SHP77 (cell line): Measurements from ENCODE around the gene EXTL1.
A peak's percentile ranks its signal among the peaks of the same experiment; 100 is the strongest.

Source experiments
- DNase-seq, 2 experiments: peaks; one replicate each; lab custom pipeline; 2025; lab: John Stamatoyannopoulos, UW

EXTL1 gene

DNA sequence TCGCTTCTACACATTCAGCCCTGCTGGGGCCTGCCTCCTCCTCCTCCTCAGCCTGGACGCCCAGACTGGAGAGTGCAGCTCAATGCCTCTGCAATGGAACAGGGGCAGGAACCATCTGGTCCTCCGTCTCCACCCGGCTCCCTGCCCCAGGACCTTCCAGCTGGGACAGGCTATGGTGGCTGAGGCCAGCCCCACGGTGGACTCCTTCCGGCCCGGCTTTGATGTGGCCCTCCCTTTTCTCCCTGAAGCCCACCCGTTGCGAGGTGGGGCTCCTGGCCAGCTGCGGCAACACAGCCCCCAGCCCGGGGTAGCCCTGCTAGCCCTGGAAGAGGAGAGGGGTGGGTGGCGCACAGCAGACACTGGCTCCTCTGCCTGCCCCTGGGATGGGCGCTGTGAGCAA lies 1.4 kb downstream of the EXTL1 start:
- no peak for DNase-seq

DNA sequence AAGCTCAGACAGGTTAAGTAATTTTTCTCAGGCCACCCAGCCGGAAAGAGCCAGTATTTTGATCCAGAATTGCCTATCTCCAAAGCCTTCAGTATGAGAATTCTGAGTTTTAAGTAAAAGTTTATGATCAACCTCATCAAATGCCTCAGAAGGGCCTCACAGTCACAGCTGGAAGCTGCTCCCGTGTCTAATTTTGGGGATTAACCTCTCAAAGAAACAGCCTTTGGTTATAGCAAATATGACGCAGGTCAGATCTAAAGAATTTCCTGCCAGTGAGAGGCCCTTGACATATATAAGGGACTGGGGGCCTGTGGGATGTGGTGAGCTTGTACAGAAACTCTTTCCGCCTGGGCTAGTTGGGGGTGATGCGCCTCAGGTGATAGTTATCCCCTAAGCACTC lies 2.3 kb downstream of the EXTL1 start:
- DNase-seq: no peak

DNA sequence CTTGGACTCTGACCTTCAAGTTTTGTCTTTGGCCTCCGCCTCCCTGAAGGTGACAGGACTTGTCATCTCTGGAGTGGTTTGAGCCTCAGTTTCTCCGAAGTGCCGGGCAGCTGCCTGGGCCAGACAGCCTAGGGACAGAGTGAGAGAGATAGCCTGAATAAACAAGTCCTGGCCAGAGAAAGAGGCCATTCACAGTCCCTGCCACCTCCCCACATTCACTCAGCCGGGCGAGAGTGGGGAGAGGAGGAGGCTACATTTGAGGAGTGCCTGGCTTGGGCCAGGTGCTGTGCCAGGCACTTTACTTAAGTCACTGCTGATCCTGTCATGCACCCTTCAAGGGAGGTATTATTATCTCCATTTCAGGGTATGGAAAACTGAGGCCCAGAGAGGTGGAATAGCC lies 3.5 kb downstream of the EXTL1 start:
- no peak for DNase-seq

DNA sequence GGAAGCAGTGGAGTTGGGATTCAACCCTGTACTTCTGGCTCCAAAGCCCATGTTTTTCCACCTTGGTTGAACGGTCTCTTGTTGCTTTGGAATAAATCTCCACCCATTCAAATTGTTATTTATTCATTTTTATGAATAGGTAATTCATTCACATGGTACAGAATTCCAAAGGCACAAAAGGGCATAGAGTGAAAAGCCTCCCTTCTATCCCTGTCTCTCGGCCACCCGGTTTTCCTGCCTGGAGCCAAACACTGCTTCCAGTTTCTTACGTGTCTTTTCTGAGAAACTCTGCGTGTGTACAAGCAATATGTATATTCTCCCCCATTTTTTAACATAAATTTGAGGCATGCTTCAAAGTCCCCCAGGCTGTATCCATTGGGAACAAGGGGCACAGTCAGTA lies 3.9 kb downstream of the EXTL1 start:
- no peak for DNase-seq

DNA sequence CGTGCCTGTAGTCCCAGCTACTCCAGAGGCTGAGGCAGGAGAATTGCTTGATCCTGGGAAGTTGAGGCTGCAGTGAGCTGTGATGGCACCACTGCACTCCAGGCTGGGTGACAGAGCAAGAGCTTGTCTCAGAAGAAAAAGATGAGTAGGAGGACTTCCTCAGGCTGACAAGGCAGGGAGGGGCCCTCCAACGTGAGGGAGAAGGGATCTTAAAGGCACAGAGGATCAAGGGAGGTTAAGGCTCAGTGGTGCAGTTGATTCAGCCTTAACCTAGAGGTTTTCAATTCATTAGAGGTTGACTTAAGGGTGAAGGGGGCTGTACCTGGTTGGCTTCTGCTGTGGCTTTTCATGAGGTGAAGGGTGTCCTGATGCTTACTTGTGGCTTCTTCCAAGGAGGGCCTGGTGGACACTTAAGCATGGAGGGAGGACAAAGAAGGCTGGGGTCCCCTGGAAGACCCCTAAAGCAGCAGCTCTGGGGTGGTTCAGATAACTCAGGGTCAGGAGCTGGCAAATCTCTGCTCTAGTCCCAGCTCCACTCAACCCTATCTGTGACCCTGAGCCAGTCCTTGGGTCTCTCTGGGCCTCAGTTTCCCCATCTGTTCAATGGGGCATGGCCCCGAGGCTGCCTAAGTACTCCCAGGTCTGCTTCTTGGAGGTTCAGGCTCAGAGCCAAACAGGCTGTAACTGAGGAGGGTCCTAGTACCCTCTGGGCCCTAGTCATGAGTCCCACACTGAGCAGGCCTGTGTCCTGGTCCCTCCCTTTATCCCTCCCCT lies 6.3 kb downstream of the EXTL1 start:
- no peak for DNase-seq

DNA sequence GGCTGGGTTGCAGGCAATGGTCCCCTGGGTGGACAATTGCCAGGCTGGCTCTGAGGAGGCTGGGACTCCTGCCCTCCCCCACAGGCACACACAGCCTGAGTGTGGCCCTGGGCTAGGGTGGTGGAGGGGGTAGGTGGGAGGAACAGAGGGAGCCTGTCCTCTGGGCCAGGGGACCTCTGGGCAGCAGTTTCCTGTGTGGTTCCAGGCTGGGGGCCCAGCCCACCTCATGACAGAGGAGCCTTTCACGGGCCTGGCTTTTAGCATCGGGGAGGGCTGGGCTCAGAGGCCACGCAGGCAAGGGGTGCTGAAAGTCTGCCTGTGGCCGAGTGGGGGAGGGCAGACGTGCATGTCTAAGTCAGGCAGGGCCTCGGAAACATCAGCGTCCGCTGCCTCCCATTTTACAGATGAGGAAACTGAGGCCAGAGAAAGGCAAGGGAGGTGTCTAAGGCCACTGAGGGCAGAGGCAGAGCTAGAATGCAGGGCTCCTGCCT lies 7.0 kb downstream of the EXTL1 start:
- DNase-seq: no peak

DNA sequence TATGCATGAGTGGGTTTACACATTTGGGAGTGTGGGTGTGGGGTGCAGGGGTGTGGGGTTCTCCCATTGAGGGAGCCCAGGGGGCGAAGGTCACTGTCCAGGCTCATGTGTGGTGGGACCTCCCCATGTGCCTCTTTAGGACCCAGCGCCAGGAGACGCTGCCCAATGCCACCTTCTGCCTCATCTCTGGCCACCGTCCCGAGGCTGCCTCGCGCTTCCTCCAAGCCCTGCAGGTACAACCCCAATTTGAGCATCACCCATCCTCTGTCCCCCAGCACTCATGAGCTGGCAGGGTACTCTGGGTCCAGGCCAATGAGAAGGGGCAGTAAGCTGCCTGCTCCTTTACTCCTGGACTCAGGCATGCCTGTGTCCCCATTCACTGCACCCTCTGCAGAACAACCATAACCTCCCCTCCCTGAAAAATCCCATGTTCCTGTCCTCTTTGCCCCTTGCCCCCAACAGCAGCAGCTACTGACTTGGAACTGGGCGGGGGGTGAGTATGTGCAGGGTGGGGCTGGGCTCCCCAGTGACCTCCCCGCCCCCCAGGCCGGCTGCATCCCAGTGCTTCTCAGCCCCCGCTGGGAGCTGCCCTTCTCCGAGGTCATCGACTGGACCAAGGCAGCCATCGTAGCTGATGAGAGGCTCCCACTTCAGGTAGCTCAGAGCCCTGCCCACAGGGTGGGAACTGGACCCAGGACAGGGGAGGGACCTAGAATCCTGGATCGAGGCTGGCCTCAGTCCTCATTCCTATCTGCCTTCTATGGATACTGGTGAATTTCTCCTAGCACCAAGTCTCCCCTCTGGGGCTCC lies 7.7 kb downstream of the EXTL1 start:
- DNase-seq: no peak

DNA sequence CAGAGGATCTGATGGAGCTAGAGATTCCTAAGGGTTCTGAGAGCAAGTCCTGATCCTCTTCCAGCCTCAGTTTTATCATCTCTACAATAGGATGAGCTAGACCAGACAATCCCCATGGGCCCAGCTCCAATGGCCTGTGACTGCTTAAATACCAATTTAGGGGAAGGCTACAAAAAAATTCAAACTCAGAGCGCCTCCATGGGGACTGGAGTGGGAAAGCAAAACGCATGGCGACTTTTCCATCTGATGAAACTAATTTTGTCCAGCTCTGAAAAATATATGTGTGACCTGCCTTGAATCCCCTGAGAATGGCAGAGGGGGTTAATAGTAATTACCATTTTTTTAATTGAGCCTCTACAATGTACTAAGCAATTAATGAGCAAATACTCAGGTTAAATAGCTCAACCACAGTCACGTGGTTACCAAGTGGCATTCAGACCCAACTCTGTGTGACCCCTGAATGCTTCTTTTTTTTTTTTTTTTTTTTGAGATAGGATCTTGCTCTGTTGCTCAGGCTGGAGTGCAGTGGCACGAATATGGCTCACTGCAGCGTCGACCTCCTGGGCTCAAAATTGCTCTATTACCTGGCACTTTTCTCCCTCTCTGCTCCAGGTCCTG lies 8.4 kb downstream of the EXTL1 start:
- no peak for DNase-seq

DNA sequence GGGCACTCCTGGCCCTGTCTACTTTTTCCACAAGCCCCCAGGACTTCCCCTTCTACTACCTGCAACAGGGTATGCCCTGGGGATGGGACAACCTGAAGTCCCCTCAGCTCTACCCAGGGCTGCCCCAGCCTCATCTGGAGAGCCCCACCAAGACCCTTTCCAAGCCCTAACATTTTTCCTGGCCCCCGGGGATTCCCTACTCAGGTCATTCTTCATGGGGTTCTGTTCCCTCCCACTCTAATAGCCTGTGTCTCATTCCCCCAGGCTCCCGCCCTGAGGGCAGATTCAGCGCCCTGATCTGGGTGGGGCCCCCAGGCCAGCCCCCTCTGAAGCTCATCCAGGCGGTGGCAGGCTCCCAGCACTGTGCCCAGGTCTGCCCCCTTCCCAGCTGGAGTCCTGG lies 9.6 kb downstream of the EXTL1 start:
- no peak for DNase-seq

DNA sequence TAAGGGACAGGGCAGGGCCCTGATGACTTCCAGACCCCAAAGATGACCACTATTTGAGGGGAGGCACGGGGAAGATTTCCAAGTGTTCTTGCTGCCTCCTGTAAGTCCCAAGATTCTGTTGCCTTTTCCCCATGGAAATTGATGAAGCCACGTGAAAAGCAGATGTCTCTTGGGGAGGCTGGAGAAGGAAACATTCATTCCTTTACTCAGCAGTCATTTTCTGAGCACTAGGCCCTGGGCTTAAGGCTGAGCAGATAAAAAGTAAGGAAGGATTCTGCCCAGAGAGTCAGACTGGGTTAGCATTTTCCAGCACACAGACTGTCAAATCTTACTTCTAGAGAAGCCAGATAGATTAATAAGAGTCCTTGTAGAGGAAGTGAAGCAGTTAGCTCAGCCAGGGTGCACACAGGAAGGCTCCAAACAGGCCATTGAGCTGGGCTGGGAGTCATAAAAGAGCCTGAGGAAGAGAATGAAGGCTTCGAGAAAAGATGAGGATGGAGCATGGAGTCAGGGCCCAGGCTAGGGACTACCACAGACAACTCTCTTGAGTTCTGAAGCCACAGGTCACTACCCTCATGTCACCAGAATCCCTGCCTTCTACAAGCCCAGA lies 10.1 kb downstream of the EXTL1 start:
- no peak for DNase-seq

DNA sequence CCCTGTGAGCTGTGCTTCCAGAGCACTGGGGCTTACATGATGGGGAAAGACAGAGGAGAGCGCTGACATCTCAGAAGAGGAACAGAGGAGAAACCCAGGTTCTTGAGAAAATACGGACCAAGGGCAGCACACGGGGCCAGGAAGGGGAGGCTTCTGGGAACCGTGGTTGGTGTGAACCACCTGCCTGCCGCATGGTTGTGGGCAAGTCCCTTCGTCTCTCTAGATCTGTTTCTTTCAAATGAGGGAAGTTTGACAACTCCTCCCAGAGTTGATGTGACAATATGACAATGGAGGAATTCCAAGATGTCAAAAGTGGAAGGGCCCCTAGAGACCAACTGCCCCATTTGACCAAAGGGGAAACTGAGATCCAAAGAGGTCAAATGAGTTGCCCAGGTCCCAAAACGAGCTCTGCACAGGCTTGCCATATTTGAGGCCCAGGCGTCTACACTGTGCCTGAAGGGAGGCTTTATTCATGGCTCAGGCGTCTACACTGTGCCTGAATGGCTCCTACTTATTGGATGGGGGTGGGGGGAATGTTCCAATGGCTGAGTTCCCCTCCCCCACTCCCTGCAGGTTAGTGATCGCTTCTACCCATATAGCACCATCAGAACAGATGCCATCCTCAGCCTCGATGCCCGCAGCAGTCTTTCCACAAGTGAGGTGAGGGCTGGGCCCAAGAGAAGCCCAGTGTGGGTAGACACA lies 11.2 kb downstream of the EXTL1 start:
- DNase-seq: no peak

DNA sequence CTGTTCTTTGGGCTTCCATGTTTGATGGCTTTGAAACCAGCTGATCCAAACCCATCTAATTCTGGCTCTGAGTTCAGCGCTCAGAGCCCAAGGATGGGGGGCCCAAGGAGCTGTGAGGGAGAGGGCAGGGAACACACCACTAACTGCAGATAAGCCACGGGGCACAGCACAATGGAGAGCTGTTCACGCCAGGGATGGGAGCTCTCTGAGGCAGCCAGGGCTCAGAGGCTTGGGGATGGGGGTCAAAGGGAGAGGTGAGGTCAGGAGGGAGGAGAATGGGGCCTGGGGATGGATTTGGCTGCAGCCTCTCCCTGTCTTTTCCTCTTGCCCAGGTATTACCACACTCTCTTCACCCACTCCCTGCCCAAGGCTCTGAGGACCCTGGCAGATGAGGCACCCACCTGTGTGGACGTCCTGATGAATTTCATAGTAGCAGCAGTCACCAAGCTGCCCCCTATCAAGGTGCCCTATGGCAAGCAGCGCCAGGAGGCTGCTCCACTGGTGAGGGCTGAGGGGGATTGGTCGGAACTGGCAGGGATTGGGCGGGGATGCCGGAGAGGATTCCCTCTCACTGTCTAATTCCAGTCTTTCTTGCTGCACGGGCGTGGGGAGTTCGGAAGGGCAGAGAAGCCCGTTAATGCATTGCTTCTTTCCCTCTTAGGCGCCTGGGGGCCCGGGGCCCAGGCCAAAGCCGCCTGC lies 13.1 kb downstream of the EXTL1 start:
- no peak for DNase-seq

DNA sequence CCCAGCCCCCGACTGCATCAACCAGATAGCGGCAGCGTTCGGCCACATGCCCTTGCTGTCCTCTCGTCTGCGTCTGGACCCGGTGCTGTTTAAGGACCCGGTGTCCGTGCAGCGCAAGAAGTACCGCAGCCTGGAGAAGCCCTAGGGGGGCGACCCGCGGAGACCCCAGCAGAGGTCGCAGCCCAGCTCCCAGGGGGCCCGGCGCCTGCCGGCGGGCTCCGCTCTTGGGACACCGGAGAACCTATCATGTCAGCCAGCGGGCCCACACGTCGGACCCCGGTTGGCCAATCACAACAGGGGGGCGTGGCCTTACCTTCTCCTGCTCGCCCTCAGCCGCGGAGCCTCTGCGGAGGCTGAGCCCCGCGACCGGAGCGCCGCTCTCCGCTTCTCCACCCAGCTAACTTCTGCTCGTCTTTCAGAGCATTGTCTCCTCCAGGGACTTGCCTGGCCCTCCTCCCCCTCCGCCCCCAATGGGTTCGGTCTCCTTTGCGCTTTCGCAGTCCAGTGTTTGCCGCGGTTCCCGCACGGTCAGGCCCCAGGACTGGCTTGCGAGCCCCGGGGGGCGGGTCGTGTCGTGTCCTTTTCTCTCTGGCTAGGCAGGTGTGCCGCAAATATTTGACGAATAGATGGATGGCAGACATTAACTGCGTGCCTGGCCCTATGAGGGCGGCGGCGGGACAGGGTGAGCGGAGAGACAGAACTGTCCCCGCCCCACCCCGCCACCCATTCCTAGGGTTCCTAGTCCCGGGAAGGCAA lies 13.8 kb downstream of the EXTL1 start:
- peak; percentile 87 to 93 for DNase-seq

DNA sequence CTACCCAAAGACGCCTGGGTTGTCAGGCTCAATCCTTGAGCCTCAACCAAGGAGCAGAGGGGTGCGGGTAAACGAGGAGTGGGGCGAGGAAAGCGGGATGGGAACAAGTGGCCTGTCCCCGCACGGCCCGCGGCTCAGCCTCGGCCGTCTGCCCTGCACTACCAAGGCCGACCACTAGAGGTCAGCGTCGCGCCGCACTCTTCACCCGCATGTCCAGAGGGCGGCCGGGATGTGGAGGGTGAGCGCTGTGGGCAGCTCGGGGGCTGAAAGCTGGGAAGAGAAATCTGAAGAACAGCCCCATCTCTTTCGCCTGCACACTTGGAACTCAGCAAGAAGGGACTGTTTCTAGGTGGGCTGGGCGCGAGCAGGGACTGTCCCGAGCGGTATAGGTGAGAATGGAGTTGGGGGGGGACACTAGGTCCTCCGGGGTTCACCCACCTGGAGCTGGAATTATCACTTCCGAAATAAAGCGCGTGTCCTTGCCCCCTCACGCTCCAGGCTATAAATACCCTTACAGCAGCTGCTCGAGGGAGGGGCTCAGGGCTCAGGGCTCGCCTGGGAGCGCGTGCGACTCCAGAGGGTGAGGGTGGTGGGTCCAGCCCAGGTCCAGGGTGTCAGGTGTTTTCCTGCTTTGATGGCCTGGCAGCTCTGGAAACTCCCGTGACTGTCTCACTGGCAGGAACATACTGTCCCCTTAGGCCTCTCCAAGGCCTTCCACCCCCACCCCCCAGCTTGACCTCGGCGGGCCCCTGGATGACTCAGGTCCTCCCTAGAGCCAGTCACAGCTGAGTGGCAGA lies 14.6 kb downstream of the EXTL1 start:
- peak; percentile 40 to 67 for DNase-seq

DNA sequence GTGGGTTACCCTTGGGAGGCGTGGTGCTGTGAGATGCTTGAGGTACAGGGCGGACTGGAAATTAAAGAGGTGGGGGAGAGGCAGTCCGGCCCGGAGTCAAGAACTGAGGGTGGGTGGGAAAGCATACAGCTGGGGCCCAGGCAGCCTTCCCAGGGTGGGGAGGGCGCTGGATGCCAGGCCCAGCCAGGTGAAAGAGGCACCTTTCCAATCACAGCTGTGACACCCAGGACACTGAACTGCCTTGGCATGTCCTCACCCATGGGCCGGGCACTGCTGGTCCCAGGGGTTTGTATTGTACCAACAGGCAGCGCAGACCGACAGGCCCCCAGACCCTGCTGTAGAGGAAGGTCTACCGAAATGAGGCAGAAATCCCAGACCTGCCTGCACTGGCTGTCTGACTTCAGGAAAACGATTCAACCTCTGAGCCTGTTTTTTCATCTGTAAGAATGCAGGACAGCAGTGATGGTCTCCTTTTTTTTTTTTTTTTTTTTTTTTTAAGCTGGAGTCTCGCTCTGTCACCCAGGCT lies 15.2 kb downstream of the EXTL1 start:
- DNase-seq: no peak

DNA sequence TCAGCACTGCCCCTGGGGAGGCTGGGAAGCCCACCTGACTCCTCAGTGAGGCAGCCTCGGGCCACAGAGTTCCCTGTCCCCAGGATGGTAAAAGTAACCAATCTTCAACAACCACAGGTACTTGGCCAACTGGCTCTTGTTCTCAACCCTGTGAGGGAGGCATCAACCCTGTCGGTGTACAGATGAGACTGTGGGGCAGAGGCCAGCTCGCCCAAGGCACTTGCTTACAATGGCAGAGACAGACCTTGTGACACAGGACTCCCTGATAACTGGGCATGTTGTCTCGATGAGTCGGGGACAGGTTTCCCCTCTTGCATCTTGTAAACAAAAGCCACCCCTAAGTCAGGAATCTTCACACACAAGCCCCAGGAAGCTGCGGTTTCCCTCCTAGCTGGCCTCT lies 16.3 kb downstream of the EXTL1 start:
- no peak for DNase-seq

DNA sequence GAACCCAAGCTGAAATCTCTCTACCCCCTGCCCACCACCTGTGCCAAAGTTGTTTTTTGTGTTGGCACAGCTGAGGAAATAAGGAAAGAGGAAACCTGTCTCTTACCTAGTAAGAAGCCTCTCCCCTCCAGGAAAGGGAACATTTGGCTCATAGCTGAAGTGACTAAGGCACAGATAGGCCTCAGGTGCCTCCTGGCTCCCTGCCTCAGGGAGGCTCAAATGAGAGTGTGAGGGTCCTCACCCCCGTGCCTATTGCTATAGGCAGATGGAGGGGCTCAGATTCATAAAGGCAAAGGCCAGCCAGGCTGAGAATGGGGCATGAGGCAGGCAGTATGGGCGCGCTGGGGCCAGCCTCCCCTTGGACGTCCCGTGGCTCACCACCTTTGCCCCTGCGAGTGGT lies 16.9 kb downstream of the EXTL1 start:
- DNase-seq: no peak

DNA sequence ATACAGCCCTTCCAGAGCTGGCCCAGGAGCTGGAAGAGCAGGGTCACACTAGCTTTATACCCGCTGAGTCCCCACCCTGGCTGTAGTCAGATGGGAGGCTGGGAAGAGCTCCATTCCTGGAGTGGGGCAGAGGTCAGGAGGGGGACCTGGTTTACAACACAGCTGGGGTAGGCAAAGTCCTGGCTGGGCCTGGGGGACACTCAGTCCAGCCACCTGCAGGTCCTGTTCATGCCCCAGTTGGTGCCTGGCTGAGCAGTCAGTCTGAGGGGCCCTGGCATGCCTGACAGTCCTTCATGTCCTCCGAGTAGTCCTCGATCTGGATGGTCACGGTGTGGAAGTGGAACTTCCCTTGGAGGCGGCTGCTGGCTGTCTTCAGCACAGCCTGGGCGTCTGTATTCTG lies 17.3 kb downstream of the EXTL1 start:
- DNase-seq: no peak

DNA sequence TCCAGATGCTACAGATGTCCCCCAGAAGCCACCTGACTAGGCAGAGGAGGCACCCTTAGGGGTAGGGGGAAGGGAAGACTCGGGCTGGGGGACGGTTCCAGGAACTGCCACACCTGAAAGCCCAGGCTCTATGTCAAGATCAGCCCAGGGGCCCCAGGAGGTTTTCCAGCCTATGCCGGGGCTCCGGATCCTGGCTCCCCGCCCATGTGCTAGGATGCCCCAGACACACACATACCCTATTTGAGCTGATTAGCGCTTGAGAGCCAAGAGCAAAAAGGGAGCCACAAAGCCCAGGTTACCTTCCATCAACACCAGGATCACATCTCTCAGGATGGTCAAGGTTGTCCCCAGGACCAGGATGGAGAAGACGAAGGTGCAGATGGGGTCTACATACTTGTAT lies 19.8 kb downstream of the EXTL1 start:
- DNase-seq: no peak
